HepG2 (cell line): ENCODE measurements around the gene KCNAB1. TPM values are rescaled to one million over a fixed set of nuclear protein-coding genes. Genes with fewer than 3 reads are reported as not detected.

ENCODE experiments used
- ELF3 ChIP-seq: IDR thresholded peaks from 2 replicates; pipeline ENCODE4 v1.6.1; 2016; ENCODE audit warnings: missing genetic modification reagents, missing compliant biosample characterization
- HOXA5 ChIP-seq: sonication (generic); formaldehyde crosslinking; IDR thresholded peaks from 2 replicates; pipeline ENCODE4 v1.4.0; 2020; ENCODE audit warnings: missing genetic modification reagents
- MYC ChIP-seq: sonication (generic); formaldehyde crosslinking; IDR thresholded peaks from 2 replicates; pipeline ENCODE4 v1.9.0; 2021; ENCODE audit warnings: missing genetic modification reagents, borderline replicate concordance
- NR1H2 ChIP-seq: sonication (generic); formaldehyde crosslinking; IDR thresholded peaks from 2 replicates; pipeline ENCODE4 v1.8.1; 2022; ENCODE audit warnings: low read depth, missing genetic modification reagents, borderline replicate concordance
- RBAK ChIP-seq: sonication (generic); formaldehyde crosslinking; IDR thresholded peaks from 2 replicates; pipeline ENCODE4 v1.5.1; 2020; ENCODE audit warnings: mild to moderate bottlenecking, missing genetic modification reagents
- SAFB2 ChIP-seq: sonication (generic); formaldehyde crosslinking; IDR thresholded peaks from 2 replicates; pipeline ENCODE4 v1.5.1; 2020; ENCODE audit warnings: missing genetic modification reagents, low read depth, mild to moderate bottlenecking, borderline replicate concordance
- SRY ChIP-seq: sonication (generic); formaldehyde crosslinking; IDR thresholded peaks from 2 replicates; pipeline ENCODE4 v1.8.0; 2022; ENCODE audit warnings: mild to moderate bottlenecking, missing genetic modification reagents
- SSRP1 ChIP-seq: IDR thresholded peaks from 2 replicates; pipeline ENCODE4 v1.6.1; 2016; ENCODE audit warnings: control low read depth
- THYN1 ChIP-seq: sonication (generic); formaldehyde crosslinking; IDR thresholded peaks from 2 replicates; pipeline ENCODE4 v1.8.1; 2023; ENCODE audit warnings: low read depth, mild to moderate bottlenecking, moderate library complexity, missing genetic modification reagents, borderline replicate concordance
- ZBTB3 ChIP-seq: sonication (generic); formaldehyde crosslinking; IDR thresholded peaks from 2 replicates; pipeline ENCODE4 v1.4.0; 2020; ENCODE audit warnings: low read depth, mild to moderate bottlenecking, moderate library complexity, missing genetic modification reagents, borderline replicate concordance
- ZNF512B ChIP-seq: sonication (generic); formaldehyde crosslinking; IDR thresholded peaks from 2 replicates; pipeline ENCODE4 v1.5.1; 2020; ENCODE audit warnings: missing genetic modification reagents, mild to moderate bottlenecking, borderline replicate concordance
- ZNF607 ChIP-seq: sonication (generic); formaldehyde crosslinking; IDR thresholded peaks from 2 replicates; pipeline ENCODE4 v1.5.1; 2020; ENCODE audit warnings: missing genetic modification reagents, mild to moderate bottlenecking, borderline replicate concordance
- ZNF841 ChIP-seq: sonication (generic); formaldehyde crosslinking; IDR thresholded peaks from 2 replicates; pipeline ENCODE4 v1.8.1; 2023; ENCODE audit warnings: missing genetic modification reagents, borderline replicate concordance
- ZSCAN20 ChIP-seq: sonication (generic); formaldehyde crosslinking; IDR thresholded peaks from 2 replicates; pipeline ENCODE4 v1.4.0; 2020; ENCODE audit warnings: missing genetic modification reagents, mild to moderate bottlenecking, borderline replicate concordance
- ZSCAN25 ChIP-seq: sonication (generic); formaldehyde crosslinking; IDR thresholded peaks from 2 replicates; pipeline ENCODE4 v1.8.0; 2022; ENCODE audit warnings: mild to moderate bottlenecking, missing genetic modification reagents
- ZSCAN31 ChIP-seq: sonication (generic); formaldehyde crosslinking; IDR thresholded peaks from 2 replicates; pipeline ENCODE4 v1.5.0; 2020; ENCODE audit warnings: low read depth, mild to moderate bottlenecking, missing genetic modification reagents
- polyA plus RNA-seq, 8 experiments: library from polyadenylated mRNA; depleted of rRNA in 3 of 8; stranded (reverse) in 7 of 8; unstranded in 1 of 8; fragments of >200 nt; fragmentation: Illumina TruSeq in 4 of 8; extraction: Trizol in 4 of 8; gene quantifications; 2 replicates each; pipeline versions ENCODE4 v1.2.1 to v1.2.3, GENCODE V29; 2011 to 2016; ENCODE audit warnings: low read depth in 4 of 8, missing spikeins in 1 of 8, mixed read lengths in 1 of 8; ENCODE audit not compliant: insufficient read depth in 1 of 8
- total RNA-seq, 5 experiments: library from RNA; depleted of rRNA; stranded (reverse); fragments of >200 nt; fragmentation: Illumina TruSeq; extraction: Trizol; gene quantifications; 2 replicates each; pipeline ENCODE4 v1.2.3, GENCODE V29; 2016; ENCODE audit warnings: low read depth in 1 of 5
- TF ChIP-seq, protein P1 (sequence below): sonication (generic); formaldehyde crosslinking; IDR thresholded peaks from 2 replicates; pipeline ENCODE4 v1.4.0; 2020; ENCODE audit warnings: mild to moderate bottlenecking, missing genetic modification reagents
- TF ChIP-seq, protein P2 (sequence below): sonication (generic); formaldehyde crosslinking; IDR thresholded peaks from 2 replicates; pipeline ENCODE4 v1.4.0; 2020; ENCODE audit warnings: mild to moderate bottlenecking, missing genetic modification reagents
- TF ChIP-seq, protein P3 (sequence below): sonication (generic); formaldehyde crosslinking; IDR thresholded peaks from 2 replicates; pipeline ENCODE4 v1.4.0; 2020; ENCODE audit warnings: missing genetic modification reagents
- TF ChIP-seq, protein P4 (sequence below): IDR thresholded peaks from 2 replicates; pipeline ENCODE4 v1.6.1; 2016; ENCODE audit warnings: missing biosample characterization, missing genetic modification reagents, low read depth

KCNAB1 gene
- total and polyA plus RNA-seq, 2 of the 13 experiments (the other 11 are each of a cell fraction or from before 2014, with no cell fraction given): not detected

GRCh38 chr3:156554842-156555687, 434.7 kb downstream of the KCNAB1 start, which contains the start of gene SSR3 (continued):
- TF ChIP-seq ZNF512B (CRISPR knock-in tag): no peak
- TF ChIP-seq ZSCAN20 (CRISPR knock-in tag): no peak
- TF ChIP-seq ELF3 (CRISPR knock-in tag): 0 out of 2 replicates have a peak, but pooled peaks have one; percentile 5
- no peak for TF ChIP-seq ZBTB3 (CRISPR knock-in tag)
- no peak for TF ChIP-seq THYN1 (CRISPR knock-in tag)
- TF ChIP-seq HOXA5: peak; percentile 41; the same call in 1 of the 2 replicates
- no peak for TF ChIP-seq ZNF841 (CRISPR knock-in tag)
- TF ChIP-seq SSRP1 (CRISPR knock-in tag): no peak
- TF ChIP-seq, protein P1, sequence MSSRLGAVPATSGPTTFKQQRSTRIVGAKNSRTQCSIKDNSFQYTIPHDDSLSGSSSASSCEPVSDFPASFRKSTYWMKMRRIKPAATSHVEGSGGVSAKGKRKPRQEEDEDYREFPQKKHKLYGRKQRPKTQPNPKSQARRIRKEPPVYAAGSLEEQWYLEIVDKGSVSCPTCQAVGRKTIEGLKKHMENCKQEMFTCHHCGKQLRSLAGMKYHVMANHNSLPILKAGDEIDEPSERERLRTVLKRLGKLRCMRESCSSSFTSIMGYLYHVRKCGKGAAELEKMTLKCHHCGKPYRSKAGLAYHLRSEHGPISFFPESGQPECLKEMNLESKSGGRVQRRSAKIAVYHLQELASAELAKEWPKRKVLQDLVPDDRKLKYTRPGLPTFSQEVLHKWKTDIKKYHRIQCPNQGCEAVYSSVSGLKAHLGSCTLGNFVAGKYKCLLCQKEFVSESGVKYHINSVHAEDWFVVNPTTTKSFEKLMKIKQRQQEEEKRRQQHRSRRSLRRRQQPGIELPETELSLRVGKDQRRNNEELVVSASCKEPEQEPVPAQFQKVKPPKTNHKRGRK (CRISPR knock-in tag): no peak
- no peak for TF ChIP-seq ZNF607 (CRISPR knock-in tag)
- no peak for TF ChIP-seq NR1H2 (CRISPR knock-in tag)
- peak; percentile 87; the same call in 1 of the 2 replicates for TF ChIP-seq ZSCAN31 (CRISPR knock-in tag)
- TF ChIP-seq, protein P2, sequence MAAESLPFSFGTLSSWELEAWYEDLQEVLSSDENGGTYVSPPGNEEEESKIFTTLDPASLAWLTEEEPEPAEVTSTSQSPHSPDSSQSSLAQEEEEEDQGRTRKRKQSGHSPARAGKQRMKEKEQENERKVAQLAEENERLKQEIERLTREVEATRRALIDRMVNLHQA: no peak
- TF ChIP-seq MYC (CRISPR knock-in tag): peak; percentile 76; the same call in 1 of the 2 replicates
- TF ChIP-seq, protein P3, sequence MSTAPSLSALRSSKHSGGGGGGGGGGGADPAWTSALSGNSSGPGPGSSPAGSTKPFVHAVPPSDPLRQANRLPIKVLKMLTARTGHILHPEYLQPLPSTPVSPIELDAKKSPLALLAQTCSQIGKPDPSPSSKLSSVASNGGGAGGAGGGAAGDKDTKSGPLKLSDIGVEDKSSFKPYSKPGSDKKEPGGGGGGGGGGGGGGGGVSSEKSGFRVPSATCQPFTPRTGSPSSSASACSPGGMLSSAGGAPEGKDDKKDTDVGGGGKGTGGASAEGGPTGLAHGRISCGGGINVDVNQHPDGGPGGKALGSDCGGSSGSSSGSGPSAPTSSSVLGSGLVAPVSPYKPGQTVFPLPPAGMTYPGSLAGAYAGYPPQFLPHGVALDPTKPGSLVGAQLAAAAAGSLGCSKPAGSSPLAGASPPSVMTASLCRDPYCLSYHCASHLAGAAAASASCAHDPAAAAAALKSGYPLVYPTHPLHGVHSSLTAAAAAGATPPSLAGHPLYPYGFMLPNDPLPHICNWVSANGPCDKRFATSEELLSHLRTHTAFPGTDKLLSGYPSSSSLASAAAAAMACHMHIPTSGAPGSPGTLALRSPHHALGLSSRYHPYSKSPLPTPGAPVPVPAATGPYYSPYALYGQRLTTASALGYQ: no peak
- TF ChIP-seq, protein P4, sequence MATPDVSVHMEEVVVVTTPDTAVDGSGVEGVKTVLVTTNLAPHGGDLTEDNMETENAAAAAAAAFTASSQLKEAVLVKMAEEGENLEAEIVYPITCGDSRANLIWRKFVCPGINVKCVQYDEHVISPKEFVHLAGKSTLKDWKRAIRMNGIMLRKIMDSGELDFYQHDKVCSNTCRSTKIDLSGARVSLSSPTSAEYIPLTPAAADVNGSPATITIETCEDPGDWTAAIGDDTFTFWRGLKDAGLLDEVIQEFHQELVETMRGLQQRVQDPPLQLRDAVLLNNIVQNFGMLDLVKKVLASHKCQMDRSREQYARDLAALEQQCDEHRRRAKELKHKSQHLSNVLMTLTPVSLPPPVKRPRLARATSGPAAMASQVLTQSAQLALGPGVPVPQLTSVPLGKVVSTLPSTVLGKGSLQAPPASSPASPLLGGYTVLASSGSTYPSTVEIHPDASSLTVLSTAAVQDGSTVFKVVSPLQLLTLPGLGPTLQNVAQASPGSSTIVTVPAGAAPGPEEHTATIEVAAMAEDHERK (CRISPR knock-in tag): peak; percentile 77
- no peak for TF ChIP-seq RBAK (CRISPR knock-in tag)
- TF ChIP-seq SRY: no peak; the same call in 1 of the 2 replicates
- TF ChIP-seq SAFB2 (CRISPR knock-in tag): peak; percentile 73; the same call in 1 of the 2 replicates
- no peak for TF ChIP-seq ZSCAN25 (CRISPR knock-in tag)
